Measurements from ENCODE around the gene PCDHGA2.

DNA sequence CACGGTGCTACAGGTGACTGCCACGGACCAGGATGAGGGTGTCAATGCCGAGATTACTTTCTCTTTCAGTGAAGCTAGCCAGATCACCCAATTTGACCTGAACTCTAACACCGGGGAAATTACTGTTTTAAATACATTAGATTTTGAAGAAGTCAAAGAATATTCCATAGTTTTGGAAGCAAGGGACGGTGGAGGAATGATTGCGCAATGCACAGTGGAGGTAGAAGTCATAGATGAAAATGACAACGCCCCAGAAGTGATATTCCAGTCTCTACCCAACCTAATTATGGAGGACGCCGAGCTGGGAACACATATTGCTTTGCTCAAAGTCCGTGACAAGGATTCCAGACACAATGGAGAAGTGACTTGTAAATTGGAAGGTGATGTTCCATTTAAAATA is 50.1 kb downstream of the PCDHGA2 start:
- TF ChIP-seq SUZ12 (IDR thresholded peaks at IDR 0.05; ENCODE audit: extremely low read depth, insufficient read depth, insufficient read length) (no peak), ZNF274 (IDR thresholded peaks at IDR 0.05; ENCODE audit: low read depth, low read length) (no peak)

Data from NT2/D1 (cell line).